ENCODE measurements around the gene SPDYE8. TPM values are rescaled to one million over a fixed set of nuclear protein-coding genes. Genes with fewer than 3 reads are reported as not detected.
"Not testable (repeated sequence)": the region's sequence is repeated elsewhere in the genome, so short reads cannot be mapped to it uniquely, and the experiment has no call there.

SPDYE8 gene
- total and polyA plus RNA-seq, 5 donors from 2014 or later: 0.15 TPM; not detected in 4

GRCh38 chr7:72990146-72990913 is 39.2 kb downstream of the SPDYE8 start:
- not testable (repeated sequence) for ATAC-seq (ENCODE audit: low read depth in 2 of 2); H3K4me3 ChIP-seq (ENCODE audit: low read depth, low read length); H3K27ac ChIP-seq (ENCODE audit: insufficient read depth, low read length, poor library complexity, severe bottlenecking); H3K9me3 Mint-ChIP-seq; H3K4me1 Mint-ChIP-seq; H3K4me1 ChIP-seq (ENCODE audit: control insufficient read depth, insufficient read depth, low read length, poor library complexity, severe bottlenecking); H3K27me3 ChIP-seq (ENCODE audit: control insufficient read depth, insufficient read depth, low read length); H3K36me3 ChIP-seq (ENCODE audit: control insufficient read depth, insufficient read depth, low read length); H3K36me3 Mint-ChIP-seq; DNase-seq; H3K4me3 Mint-ChIP-seq; H3K27me3 Mint-ChIP-seq; H3K9me3 ChIP-seq (ENCODE audit: control insufficient read depth in 2 of 2, low read length in 2 of 2); H3K27ac Mint-ChIP-seq

- not testable (repeated sequence) for H3K27me3 Mint-ChIP-seq; H3K9me3 Mint-ChIP-seq; H3K4me1 Mint-ChIP-seq; H3K36me3 Mint-ChIP-seq; ATAC-seq (ENCODE audit: low read depth in 2 of 2); H3K4me1 ChIP-seq (ENCODE audit: control insufficient read depth, insufficient read depth, low read length, poor library complexity, severe bottlenecking); H3K4me3 Mint-ChIP-seq; H3K27ac Mint-ChIP-seq; H3K4me3 ChIP-seq (ENCODE audit: low read depth, low read length); DNase-seq; H3K27me3 ChIP-seq (ENCODE audit: control insufficient read depth, insufficient read depth, low read length); H3K9me3 ChIP-seq (ENCODE audit: control insufficient read depth in 2 of 2, low read length in 2 of 2); H3K27ac ChIP-seq (ENCODE audit: insufficient read depth, low read length, poor library complexity, severe bottlenecking); H3K36me3 ChIP-seq (ENCODE audit: control insufficient read depth, insufficient read depth, low read length)
These were observed 47.5 kb downstream of the SPDYE8 start for GRCh38 chr7:72982084-72982483.

- H3K36me3 Mint-ChIP-seq; H3K27me3 Mint-ChIP-seq; H3K4me1 Mint-ChIP-seq; H3K4me1 ChIP-seq (ENCODE audit: control insufficient read depth, insufficient read depth, low read length, poor library complexity, severe bottlenecking); ATAC-seq (ENCODE audit: low read depth in 2 of 2); H3K27ac Mint-ChIP-seq; H3K36me3 ChIP-seq (ENCODE audit: control insufficient read depth, insufficient read depth, low read length); H3K27ac ChIP-seq (ENCODE audit: insufficient read depth, low read length, poor library complexity, severe bottlenecking); H3K27me3 ChIP-seq (ENCODE audit: control insufficient read depth, insufficient read depth, low read length); H3K4me3 Mint-ChIP-seq; H3K4me3 ChIP-seq (ENCODE audit: low read depth, low read length); DNase-seq; H3K9me3 Mint-ChIP-seq; H3K9me3 ChIP-seq (ENCODE audit: control insufficient read depth in 2 of 2, low read length in 2 of 2): not testable (repeated sequence)
These were observed 49.2 kb downstream of the SPDYE8 start for GRCh38 chr7:72980382-72980781.

GRCh38 chr7:72976434-72976833 is 53.1 kb downstream of the SPDYE8 start:
- H3K27ac Mint-ChIP-seq; H3K4me1 Mint-ChIP-seq; ATAC-seq (ENCODE audit: low read depth in 2 of 2); DNase-seq; H3K4me3 ChIP-seq (ENCODE audit: low read depth, low read length); H3K36me3 Mint-ChIP-seq; H3K27me3 Mint-ChIP-seq; H3K36me3 ChIP-seq (ENCODE audit: control insufficient read depth, insufficient read depth, low read length); H3K9me3 ChIP-seq (ENCODE audit: control insufficient read depth in 2 of 2, low read length in 2 of 2); H3K4me3 Mint-ChIP-seq; H3K9me3 Mint-ChIP-seq; H3K4me1 ChIP-seq (ENCODE audit: control insufficient read depth, insufficient read depth, low read length, poor library complexity, severe bottlenecking); H3K27me3 ChIP-seq (ENCODE audit: control insufficient read depth, insufficient read depth, low read length); H3K27ac ChIP-seq (ENCODE audit: insufficient read depth, low read length, poor library complexity, severe bottlenecking): not testable (repeated sequence)

GRCh38 chr7:72975656-72976286 is 53.8 kb downstream of the SPDYE8 start:
- not testable (repeated sequence) for H3K9me3 ChIP-seq (ENCODE audit: control insufficient read depth in 2 of 2, low read length in 2 of 2); H3K36me3 Mint-ChIP-seq; H3K27me3 Mint-ChIP-seq; H3K4me1 ChIP-seq (ENCODE audit: control insufficient read depth, insufficient read depth, low read length, poor library complexity, severe bottlenecking); H3K4me1 Mint-ChIP-seq; H3K4me3 Mint-ChIP-seq; H3K27ac Mint-ChIP-seq; H3K9me3 Mint-ChIP-seq; H3K36me3 ChIP-seq (ENCODE audit: control insufficient read depth, insufficient read depth, low read length); DNase-seq; H3K27me3 ChIP-seq (ENCODE audit: control insufficient read depth, insufficient read depth, low read length); ATAC-seq (ENCODE audit: low read depth in 2 of 2); H3K4me3 ChIP-seq (ENCODE audit: low read depth, low read length); H3K27ac ChIP-seq (ENCODE audit: insufficient read depth, low read length, poor library complexity, severe bottlenecking)

- DNase-seq; H3K36me3 Mint-ChIP-seq; ATAC-seq (ENCODE audit: low read depth in 2 of 2); H3K36me3 ChIP-seq (ENCODE audit: control insufficient read depth, insufficient read depth, low read length); H3K4me1 Mint-ChIP-seq; H3K9me3 ChIP-seq (ENCODE audit: control insufficient read depth in 2 of 2, low read length in 2 of 2); H3K27ac Mint-ChIP-seq; H3K4me3 Mint-ChIP-seq; H3K4me1 ChIP-seq (ENCODE audit: control insufficient read depth, insufficient read depth, low read length, poor library complexity, severe bottlenecking); H3K27me3 Mint-ChIP-seq; H3K9me3 Mint-ChIP-seq; H3K4me3 ChIP-seq (ENCODE audit: low read depth, low read length); H3K27me3 ChIP-seq (ENCODE audit: control insufficient read depth, insufficient read depth, low read length); H3K27ac ChIP-seq (ENCODE audit: insufficient read depth, low read length, poor library complexity, severe bottlenecking): not testable (repeated sequence)
These were observed 54.8 kb downstream of the SPDYE8 start for GRCh38 chr7:72974781-72975180.

- H3K36me3 ChIP-seq (ENCODE audit: control insufficient read depth, insufficient read depth, low read length); DNase-seq; H3K4me3 Mint-ChIP-seq; H3K4me1 Mint-ChIP-seq; H3K4me1 ChIP-seq (ENCODE audit: control insufficient read depth, insufficient read depth, low read length, poor library complexity, severe bottlenecking); H3K27me3 Mint-ChIP-seq; H3K36me3 Mint-ChIP-seq; H3K9me3 Mint-ChIP-seq; H3K27ac Mint-ChIP-seq; H3K4me3 ChIP-seq (ENCODE audit: low read depth, low read length); H3K27me3 ChIP-seq (ENCODE audit: control insufficient read depth, insufficient read depth, low read length); H3K9me3 ChIP-seq (ENCODE audit: control insufficient read depth in 2 of 2, low read length in 2 of 2); ATAC-seq (ENCODE audit: low read depth in 2 of 2); H3K27ac ChIP-seq (ENCODE audit: insufficient read depth, low read length, poor library complexity, severe bottlenecking): not testable (repeated sequence)
These were observed 58.1 kb downstream of the SPDYE8 start for GRCh38 chr7:72971505-72971904.

Measured in CD4-positive, CD25-positive, alpha-beta regulatory T cell (primary cell).